A549 (cell line): Measurements from ENCODE around the gene PTPRF. TPM values are rescaled to one million over a fixed set of nuclear protein-coding genes. Genes with fewer than 3 reads are reported as not detected.

Experiments
- ATAC-seq, 2 experiments: fragments of 200-7000 bp in 1 of 2; fragments of >200 bp in 1 of 2; cut with Nextera tagmentation in 1 of 2; cut with Tn5 transposase in 1 of 2; 3 replicates each; pipeline versions ENCODE4 v1.8.0 to v1.9.1; 2018 to 2020; ENCODE audit warnings: mild to moderate bottlenecking in 1 of 2, moderate library complexity in 1 of 2
- CTCF ChIA-PET: fragments of 300-600 bp; sonication (Branson Sonifier 250); formaldehyde crosslinking; extraction: SDS; loops from one replicate; lab custom pipeline; 2021; ENCODE audit warnings: antibody characterized with exemption, inconsistent platforms; lab: Yijun Ruan, JAX
- POLR2A ChIA-PET: fragments of 350-600 bp; formaldehyde crosslinking; extraction: SDS; loops from one replicate; lab custom pipeline; 2021; ENCODE audit warnings: antibody characterized with exemption, inconsistent platforms; lab: Yijun Ruan, JAX
- DNase-seq, 2 experiments: peaks; one replicate each; pipeline versions ENCODE4 v3.0.0 to v3.0.0-alpha.2; 2011 to 2016; ENCODE audit warnings: low read depth in 1 of 2, low spot score in 1 of 2
- FAIRE-seq: peaks from 2 replicates; lab custom pipeline; 2011; peaks lifted over from hg19 to GRCh38; lab: Jason Lieb, UNC
- H3K27ac ChIP-seq, 2 experiments: fragments of >200 bp; sonication (Bioruptor Twin); formaldehyde crosslinking; 3 replicates each; pipeline ENCODE4 v1.5.1; 2016 to 2017
- H3K4me1 ChIP-seq: fragments of >200 bp; sonication (Bioruptor Twin); formaldehyde crosslinking; 3 replicates; pipeline ENCODE4 v1.6.1; 2016
- H3K4me2 ChIP-seq: fragments of >200 bp; sonication (Bioruptor Twin); formaldehyde crosslinking; 3 replicates; pipeline ENCODE4 v1.6.1; 2016
- H3K4me3 ChIP-seq: fragments of >200 bp; sonication (Bioruptor Twin); formaldehyde crosslinking; 3 replicates; pipeline ENCODE4 v1.5.1; 2016
- H3K9me3 ChIP-seq: fragments of >200 bp; sonication (Bioruptor Twin); formaldehyde crosslinking; 3 replicates; pipeline ENCODE4 v1.6.1; 2016
- ATOH8 ChIP-seq: fragments of 250-450 bp; sonication (Bioruptor Pico); IDR thresholded peaks from 2 replicates; pipeline ENCODE4 v1.5.0; 2020; ENCODE audit warnings: low read depth, mild to moderate bottlenecking, moderate library complexity
- BHLHE40 ChIP-seq: IDR thresholded peaks from 2 replicates; pipeline ENCODE4 v1.6.1; 2012; ENCODE audit warnings: low read depth, low read length, inconsistent platforms
- E2F6 ChIP-seq: IDR thresholded peaks from 2 replicates; pipeline ENCODE4 v1.6.1; 2012; ENCODE audit warnings: low read depth, borderline replicate concordance
- ESRRA ChIP-seq: fragments of 150-350 bp; IDR thresholded peaks from 2 replicates; pipeline ENCODE4 v1.6.1; 2014; ENCODE audit warnings: mild to moderate bottlenecking, low read length, borderline replicate concordance
- HOXA7 ChIP-seq: fragments of 250-450 bp; sonication (Bioruptor Pico); IDR thresholded peaks from 2 replicates; pipeline ENCODE4 v1.5.0; 2020; ENCODE audit warnings: mild to moderate bottlenecking, moderate library complexity
- JUN ChIP-seq, 2 experiments: fragments of >200 bp; sonication (Bioruptor Twin); formaldehyde crosslinking; IDR thresholded peaks; 2 replicates in 1 of 2; 3 replicates in 1 of 2; pipeline ENCODE4 v1.6.1; 2016 to 2017
- NFE2L2 ChIP-seq: fragments of 150-350 bp; conservative IDR thresholded peaks from 2 replicates; pipeline ENCODE4 v1.6.1; 2014; ENCODE audit warnings: low read length
- NR3C1 ChIP-seq: fragments of >200 bp; sonication (Bioruptor Twin); formaldehyde crosslinking; IDR thresholded peaks from 3 replicates; pipeline ENCODE4 v1.6.1; 2017
- PBX3 ChIP-seq: IDR thresholded peaks from 2 replicates; pipeline ENCODE4 v1.6.1; 2012
- POLR2A ChIP-seq: IDR thresholded peaks from 2 replicates; pipeline ENCODE4 v1.6.1; 2012; ENCODE audit warnings: mild to moderate bottlenecking, low read length
- POLR2AphosphoS2 ChIP-seq: conservative IDR thresholded peaks from 2 replicates; pipeline ENCODE4 v1.6.1; 2012; ENCODE audit warnings: low read length, improper control_type of control experiment, inconsistent platforms
- RCOR1 ChIP-seq: fragments of 150-350 bp; IDR thresholded peaks from 2 replicates; pipeline ENCODE4 v1.6.1; 2014; ENCODE audit warnings: antibody characterized with exemption, low read length, low read depth
- TFCP2L1 ChIP-seq: fragments of 250-450 bp; sonication (Bioruptor Pico); IDR thresholded peaks from 2 replicates; pipeline ENCODE4 v1.5.0; 2021; ENCODE audit warnings: mild to moderate bottlenecking
- WGBS: methylation state at CpG from one replicate; pipeline ENCODE4 v1.1.6; 2017; ENCODE audit errors: missing lambda C conversion rate; 5-methylcytosine and 5-hydroxymethylcytosine counted together
- polyA plus RNA-seq, 4 experiments: library from polyadenylated mRNA; depleted of rRNA in 3 of 4; stranded (reverse); fragments of >200 nt; fragmentation: RNase III in 1 of 4; extraction: RNeasy Plus Mini Kit Qiagen cat#74134 plus additional on column Dnase treatment in 1 of 4; gene quantifications; 2 replicates in 3 of 4; 3 replicates in 1 of 4; pipeline ENCODE4 v1.2.3, GENCODE V29; 2011 to 2017
- TF ChIP-seq, protein P1 (sequence below): fragments of 450-650 bp; IDR thresholded peaks from 2 replicates; pipeline ENCODE4 v1.6.1; 2014; ENCODE audit warnings: antibody characterized with exemption
- TF ChIP-seq, protein P2 (sequence below): fragments of 250-450 bp; sonication (Bioruptor Pico); IDR thresholded peaks from 2 replicates; pipeline ENCODE4 v1.5.0; 2021; ENCODE audit warnings: mild to moderate bottlenecking, moderate library complexity, borderline replicate concordance
- TF ChIP-seq, protein P3 (sequence below): fragments of 200-600 bp; sonication (generic); IDR thresholded peaks from 2 replicates; pipeline ENCODE4 v1.6.1; 2016; ENCODE audit warnings: antibody characterized with exemption, mild to moderate bottlenecking, moderate library complexity

PTPRF gene
- polyA plus RNA-seq, 2 of the 4 experiments (the other 2 are of a cell fraction): 68.5 to 96.5 TPM

DNA sequence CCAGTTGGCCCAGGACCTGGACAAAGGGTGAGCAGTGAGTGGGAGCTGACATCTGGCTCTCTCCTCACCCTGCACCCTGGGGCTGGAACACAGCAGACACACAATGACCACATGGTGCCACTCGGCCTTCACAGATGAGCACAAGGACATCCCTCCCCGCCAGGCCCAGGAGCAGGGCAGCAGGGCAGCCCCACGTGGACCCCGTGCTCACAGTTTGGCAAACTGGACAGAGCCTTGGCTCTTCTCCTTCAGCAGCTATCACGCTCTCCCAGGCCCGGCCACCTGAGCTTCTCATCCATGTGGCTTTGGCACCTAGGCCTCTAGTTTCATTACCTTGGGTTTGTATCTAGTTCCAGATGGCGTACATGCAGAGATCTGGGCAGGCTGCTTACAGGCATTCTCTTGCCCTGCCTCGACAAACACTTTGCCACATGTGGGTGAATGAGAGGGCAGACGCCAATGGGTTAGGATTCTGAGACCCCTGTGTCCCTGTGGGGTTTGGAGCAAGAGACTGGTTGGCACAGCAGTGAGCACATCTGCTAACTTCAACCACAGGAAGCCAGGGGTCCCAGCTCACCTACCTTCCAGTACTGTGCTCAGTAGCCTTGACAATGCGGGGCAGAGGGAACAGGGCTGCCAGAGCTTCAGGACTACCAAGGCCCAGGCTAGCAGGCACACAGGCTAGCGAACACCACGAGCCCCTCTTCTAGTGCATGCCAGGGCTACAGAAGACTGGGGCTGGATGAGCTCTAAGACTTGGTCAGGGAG, 3.4 kb upstream of the PTPRF start:
- Histone ChIP-seq H3K27ac (peak overlapping the region; percentile 78 to 100), H3K4me2 (no peak overlapping the region), H3K4me3 (no peak overlapping the region), H3K4me1 (peaks cover 55% of the 10 kb centered on the region), H3K9me3 (no peaks in the 10 kb centered on the region)
- ChIA-PET POLR2A (no interaction called here), CTCF (interaction anchor here (0.9 to 2.3 kb wide), 5 partner anchors 41 to 520 kb away, joined by 3 to 6 read pairs (median 4); no protein-coding TSS in a partner anchor)
- WGBS: 96% methylated on average over 5 of the region's 12 CpGs
- no peak for ATAC-seq
- DNase-seq: no peak
- TF ChIP-seq BHLHE40 (no peak), POLR2A (no peak), ATOH8 (CRISPR knock-in tag) (no peak), HOXA7 (no peak), NFE2L2 (no peak), TFCP2L1 (CRISPR knock-in tag) (no peak), POLR2AphosphoS2 (no peak), ESRRA (no peak), RCOR1 (no peak), PBX3 (no peak), NR3C1 (no peak), JUN (IDR thresholded peaks at IDR 0.05) (no peak), E2F6 (no peak)
- TF ChIP-seq, protein P1, sequence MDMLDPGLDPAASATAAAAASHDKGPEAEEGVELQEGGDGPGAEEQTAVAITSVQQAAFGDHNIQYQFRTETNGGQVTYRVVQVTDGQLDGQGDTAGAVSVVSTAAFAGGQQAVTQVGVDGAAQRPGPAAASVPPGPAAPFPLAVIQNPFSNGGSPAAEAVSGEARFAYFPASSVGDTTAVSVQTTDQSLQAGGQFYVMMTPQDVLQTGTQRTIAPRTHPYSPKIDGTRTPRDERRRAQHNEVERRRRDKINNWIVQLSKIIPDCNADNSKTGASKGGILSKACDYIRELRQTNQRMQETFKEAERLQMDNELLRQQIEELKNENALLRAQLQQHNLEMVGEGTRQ: no peak
- TF ChIP-seq, protein P2, sequence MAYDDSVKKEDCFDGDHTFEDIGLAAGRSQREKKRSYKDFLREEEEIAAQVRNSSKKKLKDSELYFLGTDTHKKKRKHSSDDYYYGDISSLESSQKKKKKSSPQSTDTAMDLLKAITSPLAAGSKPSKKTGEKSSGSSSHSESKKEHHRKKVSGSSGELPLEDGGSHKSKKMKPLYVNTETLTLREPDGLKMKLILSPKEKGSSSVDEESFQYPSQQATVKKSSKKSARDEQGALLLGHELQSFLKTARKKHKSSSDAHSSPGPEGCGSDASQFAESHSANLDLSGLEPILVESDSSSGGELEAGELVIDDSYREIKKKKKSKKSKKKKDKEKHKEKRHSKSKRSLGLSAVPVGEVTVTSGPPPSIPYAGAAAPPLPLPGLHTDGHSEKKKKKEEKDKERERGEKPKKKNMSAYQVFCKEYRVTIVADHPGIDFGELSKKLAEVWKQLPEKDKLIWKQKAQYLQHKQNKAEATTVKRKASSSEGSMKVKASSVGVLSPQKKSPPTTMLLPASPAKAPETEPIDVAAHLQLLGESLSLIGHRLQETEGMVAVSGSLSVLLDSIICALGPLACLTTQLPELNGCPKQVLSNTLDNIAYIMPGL (CRISPR knock-in tag): no peak
- TF ChIP-seq, protein P3, sequence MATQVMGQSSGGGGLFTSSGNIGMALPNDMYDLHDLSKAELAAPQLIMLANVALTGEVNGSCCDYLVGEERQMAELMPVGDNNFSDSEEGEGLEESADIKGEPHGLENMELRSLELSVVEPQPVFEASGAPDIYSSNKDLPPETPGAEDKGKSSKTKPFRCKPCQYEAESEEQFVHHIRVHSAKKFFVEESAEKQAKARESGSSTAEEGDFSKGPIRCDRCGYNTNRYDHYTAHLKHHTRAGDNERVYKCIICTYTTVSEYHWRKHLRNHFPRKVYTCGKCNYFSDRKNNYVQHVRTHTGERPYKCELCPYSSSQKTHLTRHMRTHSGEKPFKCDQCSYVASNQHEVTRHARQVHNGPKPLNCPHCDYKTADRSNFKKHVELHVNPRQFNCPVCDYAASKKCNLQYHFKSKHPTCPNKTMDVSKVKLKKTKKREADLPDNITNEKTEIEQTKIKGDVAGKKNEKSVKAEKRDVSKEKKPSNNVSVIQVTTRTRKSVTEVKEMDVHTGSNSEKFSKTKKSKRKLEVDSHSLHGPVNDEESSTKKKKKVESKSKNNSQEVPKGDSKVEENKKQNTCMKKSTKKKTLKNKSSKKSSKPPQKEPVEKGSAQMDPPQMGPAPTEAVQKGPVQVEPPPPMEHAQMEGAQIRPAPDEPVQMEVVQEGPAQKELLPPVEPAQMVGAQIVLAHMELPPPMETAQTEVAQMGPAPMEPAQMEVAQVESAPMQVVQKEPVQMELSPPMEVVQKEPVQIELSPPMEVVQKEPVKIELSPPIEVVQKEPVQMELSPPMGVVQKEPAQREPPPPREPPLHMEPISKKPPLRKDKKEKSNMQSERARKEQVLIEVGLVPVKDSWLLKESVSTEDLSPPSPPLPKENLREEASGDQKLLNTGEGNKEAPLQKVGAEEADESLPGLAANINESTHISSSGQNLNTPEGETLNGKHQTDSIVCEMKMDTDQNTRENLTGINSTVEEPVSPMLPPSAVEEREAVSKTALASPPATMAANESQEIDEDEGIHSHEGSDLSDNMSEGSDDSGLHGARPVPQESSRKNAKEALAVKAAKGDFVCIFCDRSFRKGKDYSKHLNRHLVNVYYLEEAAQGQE: no peak
- FAIRE-seq: no peak
